NCI-H2107 (cell line): Measurements from ENCODE around the gene CUBN.
"Not testable (repeated sequence)": the region's sequence is repeated elsewhere in the genome, so short reads cannot be mapped to it uniquely, and the experiment has no call there.

Experiments
- DNase-seq: peaks from one replicate; lab custom pipeline; 2025; lab: John Stamatoyannopoulos, UW

The CUBN gene

DNA sequence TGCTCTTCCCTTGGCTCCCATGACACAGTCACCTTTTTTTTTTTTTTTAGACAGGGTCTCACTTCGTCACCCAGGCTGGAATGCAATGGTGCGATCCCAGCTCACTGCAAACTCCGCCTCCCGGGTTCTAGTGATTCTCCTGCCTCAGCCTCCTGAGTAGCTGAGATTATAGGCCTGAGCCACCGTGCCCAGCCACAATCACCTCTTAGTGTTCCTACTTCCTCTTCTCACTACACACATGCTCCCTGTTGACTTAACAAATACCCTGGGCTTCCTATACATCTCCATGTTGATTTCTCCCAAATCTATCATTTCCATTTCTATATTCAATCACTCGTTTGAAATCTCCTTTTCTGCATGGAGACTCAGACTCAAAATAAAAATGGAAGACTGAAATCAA, 91.7 kb downstream of the CUBN start:
- no peak for DNase-seq

DNA sequence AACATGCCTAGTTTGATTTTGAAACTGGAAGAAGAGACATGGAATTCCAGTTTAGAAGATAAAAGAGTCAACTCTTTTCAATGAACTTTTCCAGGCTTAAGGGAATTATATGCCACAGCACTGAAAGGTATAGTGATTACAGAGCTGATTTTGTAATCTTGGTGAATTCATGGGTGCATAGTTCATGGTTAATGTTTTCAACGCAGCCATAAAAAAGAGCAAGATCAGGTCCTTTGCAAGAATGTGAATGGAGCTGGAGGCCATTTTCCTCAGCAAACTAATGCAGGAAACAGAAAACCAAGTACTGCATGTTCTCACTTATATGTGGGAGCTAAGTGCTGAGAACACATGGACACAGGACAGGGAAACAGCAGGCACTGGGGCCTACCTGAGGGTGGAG, 94.2 kb downstream of the CUBN start:
- no peak for DNase-seq

DNA sequence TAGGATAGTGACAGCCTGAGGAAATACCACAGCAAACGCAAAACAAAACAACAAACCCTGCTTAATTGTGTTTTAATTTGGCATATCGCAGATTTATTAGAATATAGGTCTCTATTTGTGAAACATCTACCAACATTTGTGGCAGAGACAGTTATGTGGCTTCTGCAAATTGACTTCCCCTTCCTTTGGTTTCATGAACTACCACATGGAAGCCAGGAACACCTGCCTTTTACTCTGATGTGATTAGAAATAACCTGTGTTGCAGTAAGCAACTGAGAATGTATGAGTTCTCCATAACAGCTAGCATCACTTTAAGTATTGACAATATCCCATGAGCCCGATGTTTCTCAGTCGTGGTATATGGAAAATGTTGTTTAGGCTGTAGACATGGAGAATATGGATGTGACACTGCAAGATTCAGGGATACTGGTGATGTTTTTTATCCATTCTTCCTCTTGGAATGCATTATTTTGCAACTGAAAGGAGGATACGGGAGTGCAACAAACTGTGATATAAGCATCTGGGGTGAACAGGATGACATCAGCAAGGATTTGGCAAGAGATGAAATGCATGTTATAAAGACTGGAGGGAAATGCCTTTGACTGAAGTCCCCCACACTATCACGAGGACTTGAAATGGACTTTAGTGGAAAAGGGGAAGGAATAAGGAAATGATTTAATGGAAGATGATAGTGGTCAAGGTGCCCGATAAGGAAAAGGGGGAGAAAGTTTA, 95.9 kb downstream of the CUBN start:
- DNase-seq, result no peak

DNA sequence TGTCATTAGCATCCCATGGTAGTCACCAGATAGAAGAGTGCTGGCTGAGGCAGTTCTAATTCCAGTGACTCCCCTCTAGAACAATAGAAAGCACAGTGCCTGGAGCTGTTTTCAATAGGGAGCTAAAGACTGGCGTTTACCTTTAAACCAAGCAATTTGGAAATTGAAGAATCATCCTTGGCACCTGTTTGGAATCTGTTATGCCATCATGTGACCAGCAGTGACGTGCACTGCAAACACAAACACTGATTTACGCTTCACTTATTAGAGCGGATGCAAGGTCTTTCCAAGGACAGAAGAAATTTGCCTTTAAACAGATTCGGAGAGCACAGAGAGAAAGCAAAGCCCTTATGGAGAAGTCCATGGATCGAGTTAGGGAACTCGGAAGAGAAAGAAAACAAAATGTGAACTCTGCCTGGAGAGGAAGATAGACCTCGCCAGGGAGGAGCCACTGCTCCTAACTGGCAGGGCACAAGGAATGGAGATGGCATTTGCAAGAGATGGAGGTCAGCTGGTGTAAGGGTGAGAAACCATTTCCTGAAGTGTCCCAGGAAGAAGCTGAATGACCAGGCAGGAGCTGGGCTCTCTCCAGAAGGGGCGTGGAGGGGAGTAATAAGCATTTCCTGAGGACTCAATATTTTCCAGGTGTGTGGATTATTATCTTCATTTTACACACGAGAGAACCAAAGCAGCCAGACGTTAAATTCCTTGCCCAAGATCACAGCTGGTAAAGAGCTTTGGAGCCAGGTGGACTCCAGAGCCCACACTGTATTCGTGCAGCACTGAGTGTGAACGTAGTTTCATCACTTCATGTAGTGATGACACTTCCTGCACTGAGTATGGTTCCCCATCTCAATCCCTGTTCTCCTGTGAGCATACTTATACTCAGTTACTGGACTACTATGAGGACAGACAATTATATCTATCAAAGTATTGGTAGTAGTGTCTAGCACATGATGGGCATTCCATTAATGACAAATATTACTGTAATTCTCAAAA, 97.7 kb downstream of the CUBN start:
- no peak for DNase-seq

DNA sequence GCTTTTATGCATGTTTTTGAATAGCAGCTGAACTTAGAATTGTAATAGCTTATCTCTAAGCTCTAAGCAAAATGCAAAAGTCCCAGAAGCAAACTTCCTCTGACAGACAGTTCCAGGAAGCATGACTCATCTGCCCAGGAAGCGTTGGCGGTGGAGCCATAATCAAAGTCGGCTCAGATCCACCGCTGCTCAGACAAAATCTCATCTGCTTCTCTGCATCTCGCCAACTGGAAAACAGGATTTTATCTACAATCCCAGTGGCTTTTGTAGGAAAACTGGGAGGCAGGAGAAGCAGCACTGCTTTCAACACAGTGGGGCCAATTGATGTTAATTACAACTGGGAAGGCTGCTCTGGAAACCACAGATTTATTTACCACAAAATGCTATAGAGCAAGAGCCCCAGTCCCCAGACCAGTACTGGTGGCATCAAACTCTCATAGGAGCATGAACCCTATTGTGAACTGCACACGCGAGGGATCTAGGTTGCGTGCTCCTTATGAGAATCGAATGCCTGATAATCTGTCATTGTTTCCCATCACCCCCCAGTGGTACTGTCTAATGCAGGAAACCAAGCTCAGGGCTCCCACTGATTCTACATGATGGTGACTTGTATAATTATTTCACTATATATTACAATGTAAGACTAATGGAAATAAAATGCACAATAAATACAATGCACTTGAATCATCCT, 99.9 kb downstream of the CUBN start:
- no peak for DNase-seq

DNA sequence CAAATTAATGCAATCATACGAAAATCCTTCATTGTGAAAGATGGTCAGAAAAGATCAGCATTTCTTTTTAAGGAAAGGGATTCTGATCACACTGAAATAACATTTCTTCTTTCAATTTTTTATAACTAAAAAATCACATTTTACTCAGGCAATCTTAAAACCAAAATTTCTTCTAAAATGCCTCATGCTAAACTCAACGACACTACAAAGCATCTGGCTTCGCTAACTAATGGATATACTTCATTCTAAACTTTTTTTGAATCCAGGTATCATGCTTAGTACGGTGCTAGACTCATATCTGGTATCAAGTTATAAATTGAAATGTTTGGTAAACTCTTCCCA, 100.4 kb downstream of the CUBN start:
- no peak for DNase-seq

DNA sequence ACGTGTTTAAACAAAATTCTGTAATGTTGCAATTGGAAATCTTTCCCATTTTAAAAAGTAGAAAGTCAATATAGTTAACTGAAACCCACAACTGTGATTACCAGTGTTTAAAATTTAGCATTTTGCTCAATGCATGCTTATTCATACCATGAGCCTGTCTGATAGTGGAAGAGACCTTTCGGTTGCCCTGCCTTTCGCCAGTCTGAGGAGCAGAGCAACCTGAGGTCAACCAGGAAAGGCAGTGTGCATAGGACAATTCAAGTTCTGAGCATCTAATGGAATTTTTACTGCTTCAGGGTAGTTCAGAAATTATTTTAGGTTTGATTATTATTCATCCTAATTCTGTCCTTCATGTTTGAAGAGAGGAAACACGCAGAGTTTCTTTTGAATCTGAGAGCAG, 100.8 kb downstream of the CUBN start:
- DNase-seq, result no peak

DNA sequence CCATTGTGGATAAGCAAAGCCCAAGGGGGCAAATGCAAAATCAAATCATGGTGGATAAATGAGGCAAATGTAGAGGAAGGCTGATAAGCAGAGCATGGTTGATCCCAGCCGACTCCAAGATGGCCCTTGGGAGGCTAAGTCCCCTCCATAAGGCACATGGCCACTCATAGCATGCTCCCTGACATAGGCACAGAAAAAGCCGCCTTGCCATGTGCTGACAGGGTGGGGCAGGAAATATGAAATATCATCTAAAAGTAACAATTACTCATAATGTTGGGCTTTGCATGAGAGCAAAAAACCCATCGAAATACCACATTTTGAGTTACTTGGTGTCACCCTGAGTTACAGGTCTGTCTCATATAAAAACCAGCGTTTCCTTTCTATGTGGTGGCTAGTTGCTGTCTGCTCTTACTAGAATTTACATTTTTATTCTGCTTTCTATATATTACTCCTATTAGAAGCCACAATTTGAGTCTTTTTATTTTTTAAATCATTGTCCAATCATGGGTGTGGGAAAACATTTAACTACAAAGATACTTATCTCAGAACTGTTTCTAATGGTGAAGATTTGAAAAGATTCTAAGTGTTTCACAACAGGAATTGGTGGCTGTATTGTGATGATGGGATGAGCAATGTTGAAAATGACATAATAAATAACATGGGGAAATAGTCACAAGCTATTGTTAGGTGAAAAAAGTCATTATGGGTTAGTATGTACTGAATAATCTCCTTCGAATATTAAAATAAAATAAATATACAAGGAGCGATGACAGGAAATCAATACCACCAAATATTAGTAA, 102.7 kb downstream of the CUBN start:
- no peak for DNase-seq

DNA sequence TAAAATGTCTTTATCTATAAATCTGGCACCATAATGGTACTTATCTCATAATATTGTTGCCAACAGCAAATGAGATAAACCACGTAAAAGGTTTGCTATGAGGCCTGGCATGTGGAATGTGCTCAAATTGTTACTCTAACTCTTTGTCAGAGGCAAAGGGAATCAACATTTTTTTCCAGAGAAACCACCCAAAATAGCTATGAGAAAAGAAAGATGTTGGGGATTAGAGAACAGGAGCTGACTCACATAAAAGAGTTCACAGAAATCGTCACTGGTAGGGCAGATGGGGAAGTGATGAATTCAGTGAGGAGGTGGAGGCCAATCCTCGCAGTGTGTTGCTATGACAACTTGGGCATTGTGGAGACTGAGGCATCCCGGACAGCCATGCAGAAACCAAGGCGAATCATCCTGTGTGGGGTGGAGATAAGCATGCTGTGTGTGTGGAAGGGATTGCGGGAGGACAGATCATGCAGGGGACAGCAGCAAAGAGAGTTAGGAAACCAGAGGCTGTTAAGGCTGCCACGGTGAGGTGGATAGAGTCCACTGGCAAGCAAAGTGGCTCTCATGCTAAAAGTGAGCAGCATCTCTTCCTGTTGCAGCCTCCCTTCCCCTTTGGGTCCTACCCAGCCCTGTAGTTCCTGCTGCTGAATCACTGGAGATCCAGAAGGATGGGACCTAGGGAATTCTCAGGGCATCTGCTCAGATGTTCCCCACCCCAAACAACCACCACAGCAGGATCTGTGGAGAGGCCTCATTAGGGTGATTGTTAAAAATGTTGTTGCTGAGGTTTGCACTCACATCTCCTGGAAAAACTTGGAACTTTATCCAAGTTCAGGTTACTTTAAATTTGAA, 103.9 kb downstream of the CUBN start:
- no peak for DNase-seq

DNA sequence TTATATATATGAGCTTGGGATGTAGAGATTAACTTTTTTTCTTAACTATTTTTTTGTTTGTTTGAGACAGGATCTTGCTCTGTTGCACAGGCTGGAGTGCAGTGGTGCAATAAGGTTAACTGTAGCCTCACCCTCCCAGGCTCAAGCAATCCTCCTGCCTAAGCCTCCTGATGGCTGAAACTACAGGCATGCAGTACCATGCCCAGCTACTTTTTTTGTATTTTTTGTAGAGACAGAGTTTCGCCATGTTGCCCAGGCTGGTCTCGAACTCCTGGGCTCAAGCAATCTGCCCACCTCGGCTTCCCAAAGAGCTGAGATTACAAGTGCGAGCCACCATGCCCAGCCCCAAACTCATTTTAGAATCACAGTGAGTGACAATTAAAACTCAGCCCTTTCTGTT, 105.2 kb downstream of the CUBN start:
- DNase-seq, result no peak

DNA sequence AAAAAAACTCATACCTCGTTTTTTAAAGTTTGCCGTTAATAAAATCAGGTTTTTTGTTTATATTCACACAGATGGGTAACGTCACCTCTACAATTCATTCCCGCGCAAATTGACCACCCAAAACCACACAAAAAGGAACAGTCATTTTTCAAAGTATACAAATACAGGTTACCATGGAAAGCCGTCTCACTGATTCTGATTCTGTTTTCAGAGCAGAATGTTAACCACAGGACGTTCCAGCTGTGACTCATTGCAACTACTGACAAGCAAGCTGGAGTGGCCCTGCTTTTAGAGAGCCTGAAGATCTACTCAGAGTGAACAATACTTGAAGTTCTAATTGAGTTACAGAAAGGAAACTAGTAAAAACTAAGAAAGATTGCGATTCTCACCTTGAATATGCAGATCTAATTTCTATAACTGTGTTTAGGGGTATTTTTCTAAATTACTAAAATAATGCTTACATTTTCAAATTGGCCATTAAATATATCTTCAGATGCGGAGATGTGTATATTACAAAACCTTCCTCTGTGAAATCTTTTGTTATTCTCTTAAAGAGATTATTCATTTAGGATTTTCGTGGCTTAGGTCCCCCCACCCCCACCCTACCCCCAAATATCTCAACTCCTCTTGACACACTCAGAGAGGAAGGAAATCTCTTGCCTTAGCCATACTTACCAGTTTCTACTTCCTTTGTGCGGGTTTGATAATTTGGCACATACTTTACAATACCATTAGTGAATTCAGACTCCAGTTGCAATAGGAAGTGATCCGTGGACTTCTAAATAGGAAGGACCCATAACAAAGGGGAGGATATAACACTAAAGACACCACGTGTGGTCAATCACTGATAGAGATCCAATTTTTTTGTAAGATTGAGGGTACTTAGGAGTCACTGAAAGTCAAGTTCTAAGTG, 106.0 kb downstream of the CUBN start:
- DNase-seq, result no peak

DNA sequence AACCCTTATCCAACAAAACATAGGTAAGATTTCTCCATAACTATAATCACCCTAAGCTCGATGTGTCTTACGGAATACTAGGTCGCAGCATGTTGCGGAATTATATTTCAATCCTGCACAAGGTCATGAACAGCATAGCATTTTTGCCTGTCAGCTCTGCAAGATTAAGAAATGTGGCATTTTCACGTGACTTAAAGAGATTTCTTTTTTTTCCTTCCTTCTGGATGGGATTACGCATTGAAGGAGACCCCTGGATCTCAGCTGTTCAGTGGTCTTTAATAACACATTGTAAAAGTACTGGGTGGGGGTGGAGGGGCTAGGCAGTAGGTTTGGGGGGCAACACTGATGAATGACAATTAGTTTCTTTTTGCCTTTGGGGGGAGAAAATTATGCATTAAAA, 106.7 kb downstream of the CUBN start:
- no peak for DNase-seq

DNA sequence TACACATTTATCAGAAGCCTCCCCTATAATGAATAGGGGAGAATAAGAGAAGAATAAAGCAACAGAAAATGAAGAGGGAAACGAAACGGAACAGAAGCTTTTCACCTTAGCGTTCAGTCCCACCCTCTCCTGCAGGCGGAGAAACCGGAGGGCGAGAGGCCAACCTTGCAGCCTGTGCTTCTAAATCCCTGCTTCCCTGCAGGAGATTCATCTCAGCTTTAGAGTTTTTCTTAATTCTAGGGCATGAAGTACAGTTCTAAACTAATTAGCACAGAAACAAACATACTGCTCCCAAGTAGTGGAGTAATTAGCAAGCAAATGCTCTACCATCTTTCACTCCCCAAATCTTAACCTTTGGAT, 107.2 kb downstream of the CUBN start:
- DNase-seq, result no peak

DNA sequence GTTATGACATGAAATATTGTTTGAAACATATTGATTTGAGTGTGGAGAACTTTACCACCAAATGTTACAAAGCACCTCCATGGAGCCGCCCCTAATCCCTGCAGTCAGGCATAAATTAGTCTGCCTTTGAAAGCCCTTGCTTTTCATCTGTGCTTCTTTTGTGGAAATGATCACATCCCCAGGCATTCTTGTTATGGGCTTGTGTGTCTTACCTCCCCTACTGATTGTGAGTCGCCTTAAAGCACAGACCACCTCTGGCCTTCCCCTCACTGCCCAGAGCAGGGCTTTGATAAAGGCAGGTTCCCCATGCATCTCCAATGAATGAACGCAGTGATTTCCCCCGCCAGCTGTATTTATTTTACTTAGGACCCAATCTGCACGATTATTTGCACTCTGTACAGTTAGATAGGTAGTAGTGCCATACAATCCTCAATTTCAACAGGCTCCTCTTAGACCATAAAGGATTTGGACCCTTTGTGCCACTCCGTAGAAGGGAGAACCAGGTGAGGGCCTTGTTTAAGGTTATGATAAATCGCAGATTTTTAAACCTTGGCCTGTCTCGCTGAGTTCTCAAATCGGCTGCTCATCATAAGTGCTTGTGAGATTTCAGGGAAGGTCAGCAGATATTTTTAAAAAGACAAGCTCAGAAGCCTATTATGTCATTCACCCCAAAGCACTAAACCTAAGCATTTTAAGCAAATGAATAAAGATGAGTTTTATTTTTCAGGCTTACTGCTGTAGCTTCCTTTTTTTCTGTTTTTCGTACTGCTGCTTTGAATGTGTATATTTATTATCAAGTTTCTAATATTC, 107.8 kb downstream of the CUBN start:
- no peak for DNase-seq

DNA sequence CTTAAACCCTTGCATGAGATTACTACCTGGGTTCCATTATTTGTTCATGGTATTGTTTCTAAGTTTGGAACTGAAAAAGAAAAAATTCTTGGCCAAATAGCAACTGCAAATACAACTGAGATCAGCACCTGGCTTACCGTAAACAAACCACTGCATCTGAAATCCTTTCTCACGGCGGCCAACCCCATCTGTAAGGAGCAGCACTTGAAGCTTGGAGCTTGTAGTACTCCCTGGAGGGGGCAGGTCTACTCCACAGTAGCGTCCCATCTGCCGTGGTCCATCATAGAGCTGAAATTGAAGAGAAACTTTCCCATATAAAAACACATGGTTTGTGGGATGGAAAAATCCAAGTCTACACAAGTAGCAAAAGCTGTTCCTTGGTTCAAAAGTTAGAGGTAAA, 109.9 kb downstream of the CUBN start:
- DNase-seq, result no peak

DNA sequence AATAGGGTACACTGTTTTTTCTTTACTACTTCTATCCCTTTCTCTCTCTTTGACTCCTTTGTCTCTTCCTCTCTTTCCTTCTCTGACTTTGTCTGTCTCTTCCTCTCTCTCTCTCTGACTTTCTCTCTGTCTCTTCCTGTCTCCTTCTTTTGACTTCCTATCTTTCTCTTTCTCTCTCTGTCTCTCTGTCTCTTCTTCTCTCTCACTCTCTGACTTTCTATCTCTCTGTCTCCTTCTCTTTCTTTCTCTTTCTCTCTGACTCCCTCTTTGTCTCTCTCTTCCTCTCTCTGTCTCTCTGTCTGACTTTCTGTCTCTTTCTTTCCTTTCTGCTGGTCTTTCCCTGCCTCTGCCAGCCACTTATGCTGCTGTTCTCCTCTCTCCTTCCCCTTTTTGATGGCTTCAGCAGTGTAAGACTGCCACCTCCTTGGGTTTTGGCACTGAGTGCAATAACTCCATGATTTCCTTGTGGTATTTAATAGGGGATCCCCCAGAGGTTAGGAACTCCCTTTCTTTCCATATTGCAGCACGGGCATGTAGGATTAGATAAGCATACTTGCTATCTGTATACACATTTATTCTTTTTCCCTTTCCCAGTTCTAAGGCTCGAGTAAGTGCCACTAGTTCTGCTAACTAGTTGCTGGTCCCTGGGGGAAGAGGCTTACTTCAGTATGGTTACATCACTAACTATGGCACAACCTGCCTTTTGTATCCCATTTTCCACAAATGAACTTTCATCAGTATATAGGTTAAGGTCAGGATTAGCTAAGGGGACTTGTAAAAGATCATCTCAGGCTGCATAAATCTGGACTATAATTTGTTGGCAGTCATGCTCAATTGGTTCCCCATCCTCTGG, 116.3 kb downstream of the CUBN start:
- DNase-seq, result not testable (repeated sequence)

DNA sequence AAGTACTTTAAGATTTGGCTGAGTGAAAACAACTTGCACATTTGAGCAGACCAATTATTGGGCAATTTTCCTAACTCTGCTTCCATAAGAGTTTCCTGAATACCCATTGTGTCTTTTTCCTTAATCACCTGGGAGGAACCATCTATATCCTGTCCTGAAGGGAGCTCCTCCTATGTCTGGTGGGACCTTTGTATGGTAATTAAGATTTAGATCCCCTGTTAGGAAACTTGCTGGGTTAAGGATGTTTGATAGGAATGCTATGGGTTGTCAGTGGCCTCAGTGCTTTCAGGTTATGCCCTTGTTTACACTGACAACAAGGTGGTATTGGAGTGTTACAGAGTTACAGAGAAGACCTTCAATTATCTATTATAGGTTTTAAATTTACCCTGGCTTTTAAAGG, 116.9 kb downstream of the CUBN start:
- DNase-seq, result not testable (repeated sequence)
